ENCODE results near the gene ZNF76.

- TF ChIP-seq POLR2A (IDR thresholded peaks at IDR 0.05; ENCODE audit: low read depth, low read length) (peak; percentile 66; the same call in 1 of the 2 replicates), POLR2AphosphoS5 (IDR thresholded peaks at IDR 0.05; ENCODE audit: low read depth, low read length) (no peak)
Measured at GRCh38 chr6:35259194-35259947, at the start of gene ZNF76.

All from GM12891 (cell line).